ENCODE measurements around the gene LIMS1.

The LIMS1 gene

DNA sequence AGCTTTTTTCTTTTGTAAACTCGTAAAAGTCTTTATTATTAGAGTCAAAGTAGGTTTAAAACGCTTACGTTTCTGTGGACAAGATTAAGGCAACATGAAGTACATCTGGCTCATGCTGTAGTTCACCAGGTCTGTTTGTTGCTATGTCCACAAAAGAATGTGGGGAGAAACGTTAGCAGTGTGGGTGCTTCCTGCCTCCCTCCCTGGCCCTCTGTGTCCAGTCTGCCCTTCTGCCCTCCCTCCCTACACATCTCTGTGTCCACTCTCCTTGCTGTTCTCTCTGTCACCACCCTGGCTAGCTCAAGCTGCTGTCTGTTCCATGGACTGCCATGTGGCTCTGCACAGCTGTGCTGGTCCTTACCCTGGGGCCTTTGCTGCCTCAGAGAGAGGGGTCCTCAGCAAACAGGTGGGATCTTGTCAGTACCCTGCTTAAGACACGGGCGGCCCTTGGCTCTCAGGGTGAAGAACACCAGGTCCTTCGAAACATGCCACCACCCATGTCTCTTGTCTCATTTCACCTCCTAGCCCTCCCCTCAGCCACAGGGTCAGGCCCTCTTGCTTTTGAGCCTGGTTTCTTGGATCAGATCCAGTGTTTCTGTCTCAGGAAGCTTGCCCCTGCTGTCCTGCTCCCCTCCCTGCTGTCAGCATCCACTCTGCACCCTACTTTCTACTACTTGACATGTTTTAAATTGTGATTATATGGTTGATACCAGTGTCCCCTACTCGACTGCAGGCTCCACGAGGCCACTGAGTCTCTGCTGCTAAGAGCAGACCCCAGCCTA lies 79.2 kb downstream of the LIMS1 start:
- no peak for TF ChIP-seq CTCF (conservative IDR thresholded peaks at IDR 0.05; ENCODE audit: low read depth, low read length)
- H3K4me3 ChIP-seq (ENCODE audit: low read length) = no peak overlapping the region
- no peak for DNase-seq (ENCODE audit: low read depth)

DNA sequence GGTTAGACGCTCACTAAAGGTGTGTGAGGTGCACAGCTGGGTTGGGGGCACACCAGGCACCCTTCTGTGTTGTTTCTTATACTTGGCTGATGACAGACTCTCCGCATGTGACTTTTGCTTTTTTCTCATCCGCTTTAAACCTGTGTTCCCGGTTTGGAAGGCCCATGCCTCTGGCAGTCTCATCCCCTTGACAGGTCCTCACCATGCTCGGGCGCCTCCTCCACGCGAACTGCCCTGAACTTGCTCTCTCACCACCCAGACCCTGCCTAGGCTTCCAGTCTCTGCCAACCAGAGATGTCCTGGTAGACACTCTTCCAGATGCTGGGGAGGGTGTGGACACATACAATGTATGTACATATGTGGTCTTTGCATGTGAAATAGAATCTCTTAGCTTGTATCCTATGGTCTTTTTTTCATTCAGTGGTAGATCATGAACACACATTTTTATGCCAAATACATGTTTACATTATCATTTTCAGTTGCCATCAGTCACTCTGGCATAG lies 79.8 kb downstream of the LIMS1 start:
- no peak overlapping the region for H3K4me3 ChIP-seq (ENCODE audit: low read length)
- DNase-seq (ENCODE audit: low read depth) = no peak
- no peak for TF ChIP-seq CTCF (conservative IDR thresholded peaks at IDR 0.05; ENCODE audit: low read depth, low read length)

DNA sequence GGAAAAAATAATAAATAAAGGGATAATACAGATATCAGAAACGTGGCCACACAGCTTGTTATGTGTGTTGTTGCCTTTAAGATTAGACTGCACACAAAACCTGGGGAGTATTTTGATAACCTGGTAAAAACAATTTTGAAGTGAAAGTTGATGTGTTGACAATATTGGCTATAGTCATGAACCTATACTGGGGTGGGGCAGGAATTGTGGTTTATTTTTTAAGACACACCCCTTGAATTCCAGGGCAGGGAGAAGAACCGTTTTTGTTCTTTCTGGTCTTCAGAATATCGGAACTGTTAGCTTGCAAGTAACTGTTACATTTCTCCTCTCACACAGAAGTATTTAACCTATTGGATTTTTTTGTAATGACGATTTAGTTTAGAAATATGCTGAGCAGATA lies 80.4 kb downstream of the LIMS1 start:
- no peak overlapping the region for H3K4me3 ChIP-seq (ENCODE audit: low read length)
- DNase-seq (ENCODE audit: low read depth) = no peak
- TF ChIP-seq CTCF (conservative IDR thresholded peaks at IDR 0.05; ENCODE audit: low read depth, low read length) = no peak

- TF ChIP-seq CTCF (conservative IDR thresholded peaks at IDR 0.05; ENCODE audit: low read depth, low read length) = no peak
- no peak overlapping the region for H3K4me3 ChIP-seq (ENCODE audit: low read length)
- no peak for DNase-seq (ENCODE audit: low read depth)
These were observed 81.3 kb downstream of the LIMS1 start for GRCh38 chr2:108615480-108616090.

DNA sequence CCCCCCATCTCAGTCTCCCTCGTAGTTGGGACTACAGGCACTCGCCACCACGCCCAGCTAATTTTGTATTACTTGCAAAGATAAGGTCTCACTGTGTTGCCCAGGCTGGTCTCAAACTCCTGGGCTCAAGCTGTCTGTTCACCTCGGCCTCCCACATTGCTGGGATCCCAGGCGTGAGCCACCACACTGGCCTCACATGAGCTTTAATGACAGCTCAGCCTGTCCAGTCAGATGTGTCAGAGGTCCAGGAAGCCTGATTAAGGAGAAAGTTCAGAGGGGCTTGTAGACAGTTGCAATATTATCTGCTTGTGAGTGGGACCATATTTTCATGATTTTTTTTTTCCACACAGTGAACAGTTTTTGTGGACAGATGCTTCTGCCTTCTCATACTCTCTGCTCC lies 82.0 kb downstream of the LIMS1 start:
- H3K4me3 ChIP-seq (ENCODE audit: low read length) = no peak overlapping the region
- no peak for TF ChIP-seq CTCF (conservative IDR thresholded peaks at IDR 0.05; ENCODE audit: low read depth, low read length)
- DNase-seq (ENCODE audit: low read depth) = no peak

GRCh38 chr2:108616751-108617161 lies 82.5 kb downstream of the LIMS1 start:
- H3K4me3 ChIP-seq (ENCODE audit: low read length) = no peak overlapping the region
- no peak for TF ChIP-seq CTCF (conservative IDR thresholded peaks at IDR 0.05; ENCODE audit: low read depth, low read length)
- DNase-seq (ENCODE audit: low read depth) = no peak

DNA sequence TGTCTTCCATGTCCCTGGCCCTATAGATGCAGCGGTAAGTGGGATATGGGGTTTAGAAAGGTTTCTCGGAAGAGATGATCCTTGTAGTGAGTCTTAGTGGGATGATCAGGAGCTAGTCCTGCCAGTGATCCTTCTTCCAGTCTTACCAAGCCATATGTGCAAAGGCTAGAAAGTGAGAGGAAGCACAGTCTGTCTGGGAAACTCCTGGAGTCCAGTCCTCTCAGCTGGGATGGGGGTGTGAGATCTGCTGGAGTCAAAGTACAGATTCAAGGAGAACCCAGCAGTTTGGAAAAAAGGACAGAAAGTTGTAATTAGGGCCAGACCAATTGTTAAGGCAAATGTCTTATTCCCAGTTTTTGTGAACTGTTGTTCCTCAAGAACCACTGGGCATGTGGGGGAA lies 83.3 kb downstream of the LIMS1 start:
- no peak overlapping the region for H3K4me3 ChIP-seq (ENCODE audit: low read length)
- no peak for DNase-seq (ENCODE audit: low read depth)

More for the DNA sequence above, 83.3 kb downstream of the LIMS1 start:
- TF ChIP-seq CTCF (conservative IDR thresholded peaks at IDR 0.05; ENCODE audit: low read depth, low read length) = no peak
